Subcutaneous abdominal adipose tissue (tissue), 5 donors: ENCODE data around the gene MAGEB3.

Experiments used
- H3K27ac ChIP-seq: one replicate; pipeline ENCODE4 v1.7.0; 2013; ENCODE audit warnings: low read depth, mild to moderate bottlenecking, inconsistent platforms, low read length, moderate library complexity
- H3K27me3 ChIP-seq, 5 donors: one replicate each; pipeline ENCODE4 v1.7.0; 2013; ENCODE audit warnings: low read length in 5 of 5, inconsistent platforms in 1 of 5; ENCODE audit not compliant: control insufficient read depth in 5 of 5, insufficient read depth in 4 of 5
- H3K36me3 ChIP-seq, 5 donors: one replicate each; pipeline ENCODE4 v1.7.0; 2013; ENCODE audit warnings: low read length in 5 of 5; ENCODE audit not compliant: control insufficient read depth in 5 of 5, insufficient read depth in 5 of 5
- H3K4me1 ChIP-seq, 5 donors: one replicate each; pipeline ENCODE4 v1.7.0; 2013; ENCODE audit warnings: low read length in 5 of 5, mild to moderate bottlenecking in 3 of 5, moderate library complexity in 1 of 5; ENCODE audit not compliant: control insufficient read depth in 5 of 5, insufficient read depth in 5 of 5
- H3K4me3 ChIP-seq, 5 donors: one replicate each; pipeline ENCODE4 v1.7.0; 2013; ENCODE audit warnings: low read length in 5 of 5, low read depth in 1 of 5
- H3K9ac ChIP-seq, 5 donors: one replicate each; pipeline ENCODE4 v1.7.0; 2013; ENCODE audit warnings: low read length in 5 of 5, mild to moderate bottlenecking in 4 of 5, moderate library complexity in 3 of 5
- H3K9me3 ChIP-seq, 5 donors: one replicate each; pipeline ENCODE4 v1.7.0; 2013; ENCODE audit warnings: low read length in 5 of 5; ENCODE audit not compliant: control insufficient read depth in 5 of 5
- donor health status: healthy.
- donor health status: healthy.
- donor health status: healthy.
- donor health status: healthy.
- donor health status: healthy.

The MAGEB3 gene

GRCh38 chrX:30220661-30221060 is 9.8 kb upstream of the MAGEB3 start:
- no peaks in the 10 kb centered on the region for H3K4me1 ChIP-seq
- H3K27me3 ChIP-seq: peaks cover 0 to 6% (median 3%) of the 10 kb centered on the region in 5 donors
- no peak overlapping the region for H3K27ac ChIP-seq
- H3K4me3 ChIP-seq: no peak overlapping the region
- no peaks in the 10 kb centered on the region for H3K36me3 ChIP-seq
- H3K9me3 ChIP-seq: no peaks in the 10 kb centered on the region
- no peak overlapping the region for H3K9ac ChIP-seq

GRCh38 chrX:30224536-30224935 is 5.9 kb upstream of the MAGEB3 start:
- H3K9ac ChIP-seq: no peak overlapping the region
- H3K27me3 ChIP-seq: peaks cover 0 to 12% (median 0%) of the 10 kb centered on the region in 5 donors
- no peak overlapping the region for H3K4me3 ChIP-seq
- H3K27ac ChIP-seq: no peak overlapping the region
- no peaks in the 10 kb centered on the region for H3K36me3 ChIP-seq
- no peaks in the 10 kb centered on the region for H3K9me3 ChIP-seq
- H3K4me1 ChIP-seq: no peaks in the 10 kb centered on the region

GRCh38 chrX:30228526-30228925 is 1.9 kb upstream of the MAGEB3 start:
- no peak overlapping the region for H3K9ac ChIP-seq
- H3K4me3 ChIP-seq: no peak overlapping the region

GRCh38 chrX:30241724-30242415 is 11.4 kb downstream of the MAGEB3 start, which contains the start of gene MAGEB4:
TSS of gene MAGEB4 (plus strand) at chrX:30242000. CDS start at chrX:30242136, 136 bp downstream.
- Histone ChIP-seq H3K4me3 (no peak within 1 kb of the TSS), H3K4me1 (no peaks in the 10 kb centered on the region), H3K36me3 (no peaks in the 10 kb centered on the region), H3K9me3 (no peaks in the 10 kb centered on the region), H3K27ac (no peak within 1 kb of the TSS), H3K9ac (no peak within 1 kb of the TSS), H3K27me3 (peaks cover 3 to 23% (median 6%) of the 10 kb centered on the region in 5 donors)

More at GRCh38 chrX:30228526-30228925, 1.9 kb upstream of the MAGEB3 start:
- Histone ChIP-seq H3K36me3 (no peaks in the 10 kb centered on the region), H3K9me3 (no peaks in the 10 kb centered on the region), H3K27me3 (peaks cover 0 to 7% (median 0%) of the 10 kb centered on the region in 5 donors), H3K4me1 (no peaks in the 10 kb centered on the region), H3K27ac (no peak overlapping the region)

GRCh38 chrX:30246769-30247489 is 16.5 kb downstream of the MAGEB3 start, which contains the start of gene MAGEB1:
TSS of gene MAGEB1 (plus strand) at chrX:30247146. CDS start at chrX:30250494, 3,348 bp downstream.
- H3K27ac ChIP-seq: no peak within 1 kb of the TSS
- H3K36me3 ChIP-seq: no peaks in the 10 kb centered on the region
- peaks cover 0 to 13% (median 4%) of the 10 kb centered on the region in 5 donors for H3K27me3 ChIP-seq
- H3K9me3 ChIP-seq: peaks cover 0 to 4% (median 0%) of the 10 kb centered on the region in 5 donors
- no peak within 1 kb of the TSS for H3K9ac ChIP-seq
- no peak within 1 kb of the TSS for H3K4me3 ChIP-seq
- no peaks in the 10 kb centered on the region for H3K4me1 ChIP-seq

- Histone ChIP-seq H3K27me3 (peaks cover 0 to 9% (median 6%) of the 10 kb centered on the region in 5 donors), H3K4me3 (no peak overlapping the region)
Measured at GRCh38 chrX:30248854-30249253, 18.4 kb downstream of the MAGEB3 start.

GRCh38 chrX:30253257-30253656 is 22.8 kb downstream of the MAGEB3 start:
- Histone ChIP-seq H3K4me1 (no peaks in the 10 kb centered on the region), H3K36me3 (no peaks in the 10 kb centered on the region), H3K9me3 (peaks cover 0 to 7% (median 0%) of the 10 kb centered on the region in 5 donors), H3K27me3 (peaks cover 0 to 11% (median 0%) of the 10 kb centered on the region in 5 donors), H3K4me3 (no peak overlapping the region), H3K27ac (no peak overlapping the region), H3K9ac (no peak overlapping the region)

More at GRCh38 chrX:30248854-30249253, 18.4 kb downstream of the MAGEB3 start:
- Histone ChIP-seq H3K4me1 (no peaks in the 10 kb centered on the region), H3K36me3 (no peaks in the 10 kb centered on the region), H3K27ac (no peak overlapping the region), H3K9ac (no peak overlapping the region), H3K9me3 (peaks cover 0 to 4% (median 0%) of the 10 kb centered on the region in 5 donors)

GRCh38 chrX:30259927-30260326 is 29.5 kb downstream of the MAGEB3 start:
- H3K27ac ChIP-seq: no peak overlapping the region
- peaks cover 0 to 10% (median 0%) of the 10 kb centered on the region in 5 donors for H3K27me3 ChIP-seq
- H3K4me1 ChIP-seq: no peaks in the 10 kb centered on the region
- no peak overlapping the region for H3K9ac ChIP-seq
- no peaks in the 10 kb centered on the region for H3K36me3 ChIP-seq
- peaks cover 0 to 3% (median 0%) of the 10 kb centered on the region in 5 donors for H3K9me3 ChIP-seq
- H3K4me3 ChIP-seq: no peak overlapping the region

GRCh38 chrX:30261012-30261411 is 30.6 kb downstream of the MAGEB3 start:
- Histone ChIP-seq H3K9ac (no peak overlapping the region), H3K9me3 (peaks cover 0 to 3% (median 0%) of the 10 kb centered on the region in 5 donors), H3K27ac (no peak overlapping the region), H3K4me3 (no peak overlapping the region), H3K4me1 (no peaks in the 10 kb centered on the region), H3K36me3 (no peaks in the 10 kb centered on the region), H3K27me3 (peaks cover 0 to 13% (median 0%) of the 10 kb centered on the region in 5 donors)

- Histone ChIP-seq H3K9ac (no peak overlapping the region), H3K27ac (no peak overlapping the region), H3K4me1 (no peaks in the 10 kb centered on the region), H3K36me3 (no peaks in the 10 kb centered on the region), H3K27me3 (peaks cover 0 to 8% (median 0%) of the 10 kb centered on the region in 5 donors), H3K4me3 (no peak overlapping the region), H3K9me3 (no peaks in the 10 kb centered on the region)
Measured at GRCh38 chrX:30262763-30263162, 32.3 kb downstream of the MAGEB3 start.
